Endothelial cell of umbilical vein (primary cell): ENCODE measurements around the gene DGKI.

Experiments used
- EZH2 ChIP-seq: IDR thresholded peaks from 2 replicates; pipeline ENCODE4 v1.6.1; 2012; ENCODE audit warnings: borderline replicate concordance, low read depth, mild to moderate bottlenecking, moderate library complexity, low read length, inconsistent platforms; ENCODE audit not compliant: severe bottlenecking
- POLR2A ChIP-seq: IDR thresholded peaks from 2 replicates; pipeline ENCODE4 v1.6.1; 2012; ENCODE audit warnings: low read depth, mild to moderate bottlenecking, control low read depth, low read length
- POLR2AphosphoS5 ChIP-seq: IDR thresholded peaks from 2 replicates; pipeline ENCODE4 v1.6.1; 2012; ENCODE audit warnings: low read depth, mild to moderate bottlenecking, control low read depth, low read length, moderate library complexity; ENCODE audit not compliant: insufficient read depth
- TF ChIP-seq, protein P1 (sequence below), 2 donors: IDR thresholded peaks; 1 replicate in 1 of 2; 2 replicates in 1 of 2; pipeline ENCODE4 v1.5.1; 2011; ENCODE audit warnings: low read length in 2 of 2, mild to moderate bottlenecking in 2 of 2, moderate library complexity in 2 of 2, control low read depth in 1 of 2, inconsistent platforms in 1 of 2, low read depth in 1 of 2; ENCODE audit not compliant: insufficient read depth in 1 of 2; ENCODE audit errors: extremely low read depth in 1 of 2

- no peak for TF ChIP-seq POLR2A
- TF ChIP-seq, protein P1, sequence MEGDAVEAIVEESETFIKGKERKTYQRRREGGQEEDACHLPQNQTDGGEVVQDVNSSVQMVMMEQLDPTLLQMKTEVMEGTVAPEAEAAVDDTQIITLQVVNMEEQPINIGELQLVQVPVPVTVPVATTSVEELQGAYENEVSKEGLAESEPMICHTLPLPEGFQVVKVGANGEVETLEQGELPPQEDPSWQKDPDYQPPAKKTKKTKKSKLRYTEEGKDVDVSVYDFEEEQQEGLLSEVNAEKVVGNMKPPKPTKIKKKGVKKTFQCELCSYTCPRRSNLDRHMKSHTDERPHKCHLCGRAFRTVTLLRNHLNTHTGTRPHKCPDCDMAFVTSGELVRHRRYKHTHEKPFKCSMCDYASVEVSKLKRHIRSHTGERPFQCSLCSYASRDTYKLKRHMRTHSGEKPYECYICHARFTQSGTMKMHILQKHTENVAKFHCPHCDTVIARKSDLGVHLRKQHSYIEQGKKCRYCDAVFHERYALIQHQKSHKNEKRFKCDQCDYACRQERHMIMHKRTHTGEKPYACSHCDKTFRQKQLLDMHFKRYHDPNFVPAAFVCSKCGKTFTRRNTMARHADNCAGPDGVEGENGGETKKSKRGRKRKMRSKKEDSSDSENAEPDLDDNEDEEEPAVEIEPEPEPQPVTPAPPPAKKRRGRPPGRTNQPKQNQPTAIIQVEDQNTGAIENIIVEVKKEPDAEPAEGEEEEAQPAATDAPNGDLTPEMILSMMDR (IDR thresholded peaks at IDR 0.05; ENCODE audit: extremely low read depth in 1 of 2, insufficient read depth in 1 of 2, low read depth in 1 of 2, low read length in 2 of 2), result no peak
- TF ChIP-seq EZH2, result no peak
- no peak for TF ChIP-seq POLR2AphosphoS5
These were observed 210.9 kb downstream of the DGKI start for GRCh38 chr7:137635874-137636273.
